ENCODE measurements around the gene RNF115.

Gene RNF115

GRCh38 chr1:145692785-145693443, 131.0 kb downstream of the RNF115 start:
- no peak for FAIRE-seq

GRCh38 chr1:145690587-145691558, 133.0 kb downstream of the RNF115 start:
- FAIRE-seq = no peak

DNA sequence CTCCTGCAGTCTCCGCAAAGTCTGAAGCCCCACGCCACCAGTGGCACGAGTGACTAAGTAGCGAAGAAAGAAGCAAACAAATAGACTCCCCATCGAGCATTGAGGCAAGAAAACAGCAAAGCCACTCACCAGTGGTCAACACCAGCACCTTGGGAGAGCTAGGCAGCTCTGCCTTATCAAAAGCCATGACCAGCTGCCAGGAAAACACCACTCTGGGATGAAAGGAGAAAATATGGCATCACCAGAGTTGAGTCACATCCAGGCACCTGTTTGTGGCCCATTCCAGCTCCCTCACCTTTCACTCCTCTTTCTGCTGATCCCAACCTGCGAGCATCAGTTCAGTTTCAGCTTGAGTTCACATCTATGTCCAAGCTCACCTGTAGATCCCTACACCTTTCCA, 134.0 kb downstream of the RNF115 start:
- no peak for FAIRE-seq

GRCh38 chr1:145688924-145689323, 135.0 kb downstream of the RNF115 start:
- FAIRE-seq = no peak
